GM23338 (cell line): Measurements from ENCODE around the gene FKBP10. TPM values are rescaled to one million over a fixed set of nuclear protein-coding genes. Genes with fewer than 3 reads are reported as not detected.

ENCODE experiments used
- ATAC-seq: fragments of 200-7000 bp; cut with Tn5 transposase; 3 replicates; pipeline ENCODE4 v1.9.1; 2020
- DNase-seq: peaks from one replicate; pipeline ENCODE4 v3.0.0-alpha.2; 2015; ENCODE audit warnings: low spot score
- H2AFZ ChIP-seq: fragments of 200-600 bp; sonication (generic); 2 replicates; pipeline ENCODE4 v1.8.0; 2016; ENCODE audit warnings: antibody characterized with exemption, mild to moderate bottlenecking, moderate library complexity
- H3F3A ChIP-seq: fragments of 200-600 bp; sonication (generic); replicated peaks from 2 replicates; pipeline ENCODE4 v1.8.0; 2017; ENCODE audit warnings: antibody characterized with exemption, mixed run types, low read depth
- H3K27ac ChIP-seq: fragments of 200-600 bp; sonication (generic); 2 replicates; pipeline ENCODE4 v1.6.1; 2016; ENCODE audit warnings: low read depth
- H3K27me3 ChIP-seq: fragments of 200-600 bp; sonication (generic); 2 replicates; pipeline ENCODE4 v1.8.0; 2016; ENCODE audit warnings: mild to moderate bottlenecking, mixed run types, moderate library complexity; ENCODE audit not compliant: insufficient read depth
- H3K36me3 ChIP-seq: fragments of 200-600 bp; sonication (generic); 2 replicates; pipeline ENCODE4 v1.8.0; 2016; ENCODE audit warnings: mild to moderate bottlenecking; ENCODE audit not compliant: insufficient read depth
- H3K4me1 ChIP-seq: fragments of 200-600 bp; sonication (generic); 2 replicates; pipeline ENCODE4 v1.8.0; 2016; ENCODE audit warnings: mild to moderate bottlenecking, moderate library complexity; ENCODE audit not compliant: insufficient read depth
- H3K4me2 ChIP-seq: fragments of 200-600 bp; sonication (generic); 2 replicates; pipeline ENCODE4 v1.7.1; 2017; ENCODE audit warnings: mixed run types
- H3K4me3 ChIP-seq: fragments of 200-600 bp; sonication (generic); 2 replicates; pipeline ENCODE4 v1.6.1; 2016; ENCODE audit warnings: mixed run types
- H3K79me2 ChIP-seq: fragments of 200-600 bp; sonication (generic); replicated peaks from 2 replicates; pipeline ENCODE4 v1.8.0; 2017; ENCODE audit warnings: mild to moderate bottlenecking; ENCODE audit not compliant: insufficient read depth
- H3K9me2 ChIP-seq: fragments of 200-600 bp; sonication (generic); 2 replicates; pipeline ENCODE4 v1.8.0; 2017; ENCODE audit not compliant: insufficient read depth
- H4K20me1 ChIP-seq: fragments of 200-600 bp; sonication (generic); replicated peaks from 2 replicates; pipeline ENCODE4 v1.8.0; 2017; ENCODE audit warnings: mild to moderate bottlenecking; ENCODE audit not compliant: insufficient read depth
- H3K27ac Mint-ChIP-seq: 2 replicates; pipeline ENCODE4 v1.8.0; 2020; ENCODE audit warnings: inconsistent platforms, mild to moderate bottlenecking, moderate library complexity, mixed read lengths
- H3K27me3 Mint-ChIP-seq: 3 replicates; pipeline ENCODE4 v1.8.0; 2022; ENCODE audit warnings: low read depth, mild to moderate bottlenecking, moderate library complexity, mixed read lengths, inconsistent platforms; ENCODE audit not compliant: insufficient read depth, poor library complexity
- H3K36me3 Mint-ChIP-seq: 3 replicates; pipeline ENCODE4 v1.8.0; 2021; ENCODE audit warnings: low read depth, mild to moderate bottlenecking, inconsistent platforms, moderate library complexity, mixed read lengths
- H3K4me1 Mint-ChIP-seq: 3 replicates; pipeline ENCODE4 v1.8.0; 2020; ENCODE audit warnings: mild to moderate bottlenecking, inconsistent platforms, mixed read lengths
- H3K4me3 Mint-ChIP-seq: 3 replicates; pipeline ENCODE4 v1.8.0; 2021; ENCODE audit warnings: moderate library complexity, mild to moderate bottlenecking, inconsistent platforms, mixed read lengths
- H3K9me3 Mint-ChIP-seq: 3 replicates; pipeline ENCODE4 v1.8.0; 2020; ENCODE audit warnings: moderate library complexity, mild to moderate bottlenecking, inconsistent platforms, mixed read lengths
- CREB1 ChIP-seq: fragments of 250-450 bp; sonication (Bioruptor Pico); IDR thresholded peaks from 2 replicates; pipeline ENCODE4 v1.5.0; 2020; ENCODE audit warnings: low read depth, mild to moderate bottlenecking, moderate library complexity
- CTCF ChIP-seq, 2 experiments: fragments of 200-600 bp in 1 of 2; sonication (generic) in 1 of 2; conservative IDR thresholded peaks; 2 replicates each; pipeline versions ENCODE4 v1.5.1 to v1.6.1; 2016 to 2017; ENCODE audit warnings: antibody characterized with exemption in 2 of 2, low read depth in 2 of 2, mild to moderate bottlenecking in 2 of 2, moderate library complexity in 1 of 2
- ETS1 ChIP-seq: IDR thresholded peaks from 2 replicates; pipeline ENCODE4 v1.6.1; 2016; ENCODE audit warnings: antibody characterized with exemption
- EZH2 ChIP-seq: fragments of 200-600 bp; sonication (generic); IDR thresholded peaks from one replicate; pipeline ENCODE4 v1.8.0; 2017; ENCODE audit warnings: antibody characterized with exemption, mild to moderate bottlenecking, low read depth; ENCODE audit not compliant: unreplicated experiment
- EZH2phosphoT487 ChIP-seq: fragments of 200-600 bp; sonication (generic); IDR thresholded peaks from one replicate; pipeline ENCODE4 v1.8.1; 2018; ENCODE audit warnings: antibody characterized with exemption; ENCODE audit not compliant: unreplicated experiment
- JUNB ChIP-seq: IDR thresholded peaks from one replicate; pipeline ENCODE4 v1.6.1; 2016; ENCODE audit warnings: antibody characterized with exemption; ENCODE audit not compliant: unreplicated experiment
- NANOG ChIP-seq: IDR thresholded peaks from 2 replicates; pipeline ENCODE4 v1.6.1; 2016; ENCODE audit warnings: antibody characterized with exemption, borderline replicate concordance
- POLR2AphosphoS5 ChIP-seq: IDR thresholded peaks from 2 replicates; pipeline ENCODE4 v1.6.1; 2016; ENCODE audit warnings: antibody characterized with exemption, low read depth
- STAT1 ChIP-seq: IDR thresholded peaks from one replicate; pipeline ENCODE4 v1.6.1; 2016; ENCODE audit warnings: antibody characterized with exemption; ENCODE audit not compliant: unreplicated experiment
- ZNF114 ChIP-seq: fragments of 250-450 bp; sonication (Bioruptor Pico); IDR thresholded peaks from 2 replicates; pipeline ENCODE4 v1.5.0; 2020; ENCODE audit warnings: mild to moderate bottlenecking, moderate library complexity
- ZNF331 ChIP-seq: fragments of 250-450 bp; sonication (Bioruptor Pico); IDR thresholded peaks from 2 replicates; pipeline ENCODE4 v1.5.0; 2020; ENCODE audit warnings: low read depth, mild to moderate bottlenecking, moderate library complexity
- polyA plus RNA-seq: library from polyadenylated mRNA; unstranded; fragments of >200 nt; fragmentation: Nextera tagmentation; extraction: Ambion mirVana; gene quantifications from 2 replicates; pipeline ENCODE4 v1.2.1, GENCODE V29; 2016
- total RNA-seq: library from RNA; depleted of rRNA; stranded (reverse); fragments of >200 nt; shearing (Covaris generic); gene quantifications from 2 replicates; pipeline ENCODE4 v1.2.3, GENCODE V29; 2014
- TF ChIP-seq, protein P1 (sequence below): IDR thresholded peaks from one replicate; pipeline ENCODE4 v1.6.1; 2018; ENCODE audit warnings: antibody characterized with exemption; ENCODE audit not compliant: unreplicated experiment
- TF ChIP-seq, protein P2 (sequence below): fragments of 250-450 bp; sonication (Bioruptor Pico); IDR thresholded peaks from 2 replicates; pipeline ENCODE4 v1.5.0; 2020; ENCODE audit warnings: mild to moderate bottlenecking, moderate library complexity

Gene FKBP10
- total and polyA plus RNA-seq, 2 experiments from 2014 or later: 26.2 to 151 TPM

DNA sequence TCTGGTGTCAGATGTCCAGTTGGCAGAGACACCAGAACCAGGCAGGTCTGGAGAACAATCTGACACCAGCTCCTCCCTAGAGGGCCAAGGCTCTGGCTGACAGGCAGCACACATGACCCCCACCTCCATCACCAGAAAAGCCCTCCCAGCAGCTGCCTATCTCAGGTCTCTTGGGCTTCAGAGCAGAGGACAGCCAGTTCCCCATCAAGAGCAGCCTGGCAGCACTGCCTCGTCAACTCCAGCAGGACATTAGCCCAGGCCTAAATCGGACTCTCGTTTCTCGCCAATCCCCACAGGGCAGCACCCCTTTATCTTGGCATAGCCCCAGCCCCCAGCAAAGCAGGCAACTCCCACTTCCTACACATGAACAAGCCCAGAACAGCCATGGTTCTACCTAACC, 30.7 kb upstream of the FKBP10 start:
- H3K4me3 Mint-ChIP-seq: peak overlapping the region; percentile 23; the same call in 1 of the 3 replicates
- 0 out of 2 replicates have a peak overlapping the region, but pooled peaks have one; percentile 26 for H3K4me2 ChIP-seq

More for the DNA sequence above, 30.7 kb upstream of the FKBP10 start:
- H3K27me3 Mint-ChIP-seq: peaks cover 23% of the 10 kb centered on the region
- peaks cover 67% of the 10 kb centered on the region for H3K79me2 ChIP-seq
- H3K27ac Mint-ChIP-seq: peak overlapping the region; percentile 81
- no peaks in the 10 kb centered on the region for H3K27me3 ChIP-seq
- no peak for TF ChIP-seq ETS1
- TF ChIP-seq ZNF114 (CRISPR knock-in tag): no peak
- no peak for TF ChIP-seq EZH2phosphoT487
- TF ChIP-seq STAT1: no peak
- no peak for TF ChIP-seq POLR2AphosphoS5
- no peak for TF ChIP-seq JUNB
- TF ChIP-seq CTCF (conservative IDR thresholded peaks at IDR 0.05; ENCODE audit: low read depth in 2 of 2): no peak
- no peak for TF ChIP-seq EZH2
- TF ChIP-seq ZNF331: no peak
- TF ChIP-seq, protein P1, sequence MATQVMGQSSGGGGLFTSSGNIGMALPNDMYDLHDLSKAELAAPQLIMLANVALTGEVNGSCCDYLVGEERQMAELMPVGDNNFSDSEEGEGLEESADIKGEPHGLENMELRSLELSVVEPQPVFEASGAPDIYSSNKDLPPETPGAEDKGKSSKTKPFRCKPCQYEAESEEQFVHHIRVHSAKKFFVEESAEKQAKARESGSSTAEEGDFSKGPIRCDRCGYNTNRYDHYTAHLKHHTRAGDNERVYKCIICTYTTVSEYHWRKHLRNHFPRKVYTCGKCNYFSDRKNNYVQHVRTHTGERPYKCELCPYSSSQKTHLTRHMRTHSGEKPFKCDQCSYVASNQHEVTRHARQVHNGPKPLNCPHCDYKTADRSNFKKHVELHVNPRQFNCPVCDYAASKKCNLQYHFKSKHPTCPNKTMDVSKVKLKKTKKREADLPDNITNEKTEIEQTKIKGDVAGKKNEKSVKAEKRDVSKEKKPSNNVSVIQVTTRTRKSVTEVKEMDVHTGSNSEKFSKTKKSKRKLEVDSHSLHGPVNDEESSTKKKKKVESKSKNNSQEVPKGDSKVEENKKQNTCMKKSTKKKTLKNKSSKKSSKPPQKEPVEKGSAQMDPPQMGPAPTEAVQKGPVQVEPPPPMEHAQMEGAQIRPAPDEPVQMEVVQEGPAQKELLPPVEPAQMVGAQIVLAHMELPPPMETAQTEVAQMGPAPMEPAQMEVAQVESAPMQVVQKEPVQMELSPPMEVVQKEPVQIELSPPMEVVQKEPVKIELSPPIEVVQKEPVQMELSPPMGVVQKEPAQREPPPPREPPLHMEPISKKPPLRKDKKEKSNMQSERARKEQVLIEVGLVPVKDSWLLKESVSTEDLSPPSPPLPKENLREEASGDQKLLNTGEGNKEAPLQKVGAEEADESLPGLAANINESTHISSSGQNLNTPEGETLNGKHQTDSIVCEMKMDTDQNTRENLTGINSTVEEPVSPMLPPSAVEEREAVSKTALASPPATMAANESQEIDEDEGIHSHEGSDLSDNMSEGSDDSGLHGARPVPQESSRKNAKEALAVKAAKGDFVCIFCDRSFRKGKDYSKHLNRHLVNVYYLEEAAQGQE: no peak
- no peak for TF ChIP-seq CREB1 (CRISPR knock-in tag)
- no peak for TF ChIP-seq NANOG
- TF ChIP-seq, protein P2, sequence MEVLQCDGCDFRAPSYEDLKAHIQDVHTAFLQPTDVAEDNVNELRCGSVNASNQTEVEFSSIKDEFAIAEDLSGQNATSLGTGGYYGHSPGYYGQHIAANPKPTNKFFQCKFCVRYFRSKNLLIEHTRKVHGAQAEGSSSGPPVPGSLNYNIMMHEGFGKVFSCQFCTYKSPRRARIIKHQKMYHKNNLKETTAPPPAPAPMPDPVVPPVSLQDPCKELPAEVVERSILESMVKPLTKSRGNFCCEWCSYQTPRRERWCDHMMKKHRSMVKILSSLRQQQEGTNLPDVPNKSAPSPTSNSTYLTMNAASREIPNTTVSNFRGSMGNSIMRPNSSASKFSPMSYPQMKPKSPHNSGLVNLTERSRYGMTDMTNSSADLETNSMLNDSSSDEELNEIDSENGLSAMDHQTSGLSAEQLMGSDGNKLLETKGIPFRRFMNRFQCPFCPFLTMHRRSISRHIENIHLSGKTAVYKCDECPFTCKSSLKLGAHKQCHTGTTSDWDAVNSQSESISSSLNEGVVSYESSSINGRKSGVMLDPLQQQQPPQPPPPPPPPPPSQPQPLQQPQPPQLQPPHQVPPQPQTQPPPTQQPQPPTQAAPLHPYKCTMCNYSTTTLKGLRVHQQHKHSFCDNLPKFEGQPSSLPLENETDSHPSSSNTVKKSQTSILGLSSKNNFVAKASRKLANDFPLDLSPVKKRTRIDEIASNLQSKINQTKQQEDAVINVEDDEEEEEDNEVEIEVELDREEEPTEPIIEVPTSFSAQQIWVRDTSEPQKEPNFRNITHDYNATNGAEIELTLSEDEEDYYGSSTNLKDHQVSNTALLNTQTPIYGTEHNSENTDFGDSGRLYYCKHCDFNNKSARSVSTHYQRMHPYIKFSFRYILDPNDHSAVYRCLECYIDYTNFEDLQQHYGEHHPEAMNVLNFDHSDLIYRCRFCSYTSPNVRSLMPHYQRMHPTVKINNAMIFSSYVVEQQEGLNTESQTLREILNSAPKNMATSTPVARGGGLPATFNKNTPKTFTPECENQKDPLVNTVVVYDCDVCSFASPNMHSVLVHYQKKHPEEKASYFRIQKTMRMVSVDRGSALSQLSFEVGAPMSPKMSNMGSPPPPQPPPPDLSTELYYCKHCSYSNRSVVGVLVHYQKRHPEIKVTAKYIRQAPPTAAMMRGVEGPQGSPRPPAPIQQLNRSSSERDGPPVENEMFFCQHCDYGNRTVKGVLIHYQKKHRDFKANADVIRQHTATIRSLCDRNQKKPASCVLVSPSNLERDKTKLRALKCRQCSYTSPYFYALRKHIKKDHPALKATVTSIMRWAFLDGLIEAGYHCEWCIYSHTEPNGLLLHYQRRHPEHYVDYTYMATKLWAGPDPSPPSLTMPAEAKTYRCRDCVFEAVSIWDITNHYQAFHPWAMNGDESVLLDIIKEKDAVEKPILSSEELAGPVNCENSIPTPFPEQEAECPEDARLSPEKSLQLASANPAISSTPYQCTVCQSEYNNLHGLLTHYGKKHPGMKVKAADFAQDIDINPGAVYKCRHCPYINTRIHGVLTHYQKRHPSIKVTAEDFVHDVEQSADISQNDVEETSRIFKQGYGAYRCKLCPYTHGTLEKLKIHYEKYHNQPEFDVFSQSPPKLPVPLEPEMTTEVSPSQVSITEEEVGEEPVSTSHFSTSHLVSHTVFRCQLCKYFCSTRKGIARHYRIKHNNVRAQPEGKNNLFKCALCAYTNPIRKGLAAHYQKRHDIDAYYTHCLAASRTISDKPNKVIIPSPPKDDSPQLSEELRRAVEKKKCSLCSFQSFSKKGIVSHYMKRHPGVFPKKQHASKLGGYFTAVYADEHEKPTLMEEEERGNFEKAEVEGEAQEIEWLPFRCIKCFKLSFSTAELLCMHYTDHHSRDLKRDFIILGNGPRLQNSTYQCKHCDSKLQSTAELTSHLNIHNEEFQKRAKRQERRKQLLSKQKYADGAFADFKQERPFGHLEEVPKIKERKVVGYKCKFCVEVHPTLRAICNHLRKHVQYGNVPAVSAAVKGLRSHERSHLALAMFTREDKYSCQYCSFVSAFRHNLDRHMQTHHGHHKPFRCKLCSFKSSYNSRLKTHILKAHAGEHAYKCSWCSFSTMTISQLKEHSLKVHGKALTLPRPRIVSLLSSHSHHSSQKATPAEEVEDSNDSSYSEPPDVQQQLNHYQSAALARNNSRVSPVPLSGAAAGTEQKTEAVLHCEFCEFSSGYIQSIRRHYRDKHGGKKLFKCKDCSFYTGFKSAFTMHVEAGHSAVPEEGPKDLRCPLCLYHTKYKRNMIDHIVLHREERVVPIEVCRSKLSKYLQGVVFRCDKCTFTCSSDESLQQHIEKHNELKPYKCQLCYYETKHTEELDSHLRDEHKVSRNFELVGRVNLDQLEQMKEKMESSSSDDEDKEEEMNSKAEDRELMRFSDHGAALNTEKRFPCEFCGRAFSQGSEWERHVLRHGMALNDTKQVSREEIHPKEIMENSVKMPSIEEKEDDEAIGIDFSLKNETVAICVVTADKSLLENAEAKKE (CRISPR knock-in tag): no peak
- no peaks in the 10 kb centered on the region for H3K36me3 ChIP-seq
- DNase-seq: no peak
- H3K9me2 ChIP-seq: no peaks in the 10 kb centered on the region
- peaks cover 4% of the 10 kb centered on the region; the same call in 1 of the 2 replicates for H4K20me1 ChIP-seq
- H3K9me3 Mint-ChIP-seq: no peaks in the 10 kb centered on the region
- no peak overlapping the region for H3K4me3 ChIP-seq
- peaks cover 29% of the 10 kb centered on the region for H3K4me1 ChIP-seq
- H3K27ac ChIP-seq: peak overlapping the region; percentile 26; the same call in 1 of the 2 replicates
- peaks cover 32% of the 10 kb centered on the region for H3K4me1 Mint-ChIP-seq
- no peak overlapping the region for H2AFZ ChIP-seq
- ATAC-seq: no peak
- H3F3A ChIP-seq: peaks cover 21% of the 10 kb centered on the region
- peaks cover 5% of the 10 kb centered on the region; the same call in 2 of the 3 replicates for H3K36me3 Mint-ChIP-seq
